Measurements from ENCODE around the gene MTNR1A. TPM values are rescaled to one million over a fixed set of nuclear protein-coding genes. Genes with fewer than 3 reads are reported as not detected.

MTNR1A gene
- total and polyA plus RNA-seq, 9 of the 15 experiments (the other 6 are each of a cell fraction or from before 2014, with no cell fraction given): 0.09 to 0.12 (median 0.10) TPM; not detected in 5

DNA sequence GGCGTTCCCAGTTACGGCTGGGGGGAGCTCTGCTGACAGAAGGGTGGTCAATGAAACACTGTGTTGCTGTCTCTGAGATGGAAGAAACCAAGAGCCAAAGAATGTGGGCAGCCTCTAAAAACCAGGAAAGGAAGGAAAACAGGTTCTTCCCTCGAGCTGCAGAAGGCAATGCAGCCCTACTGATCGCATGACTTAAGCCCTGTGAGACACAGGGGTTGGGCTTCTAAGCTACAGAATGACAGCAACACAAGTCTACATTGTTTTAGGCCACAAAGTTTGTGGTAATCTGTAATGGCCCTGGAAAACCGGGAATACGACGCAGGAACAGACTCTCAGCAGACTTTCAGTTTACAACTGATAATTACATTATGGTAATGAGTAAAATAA is 38.2 kb upstream of the MTNR1A start (continued):
- TF ChIP-seq, protein P1, sequence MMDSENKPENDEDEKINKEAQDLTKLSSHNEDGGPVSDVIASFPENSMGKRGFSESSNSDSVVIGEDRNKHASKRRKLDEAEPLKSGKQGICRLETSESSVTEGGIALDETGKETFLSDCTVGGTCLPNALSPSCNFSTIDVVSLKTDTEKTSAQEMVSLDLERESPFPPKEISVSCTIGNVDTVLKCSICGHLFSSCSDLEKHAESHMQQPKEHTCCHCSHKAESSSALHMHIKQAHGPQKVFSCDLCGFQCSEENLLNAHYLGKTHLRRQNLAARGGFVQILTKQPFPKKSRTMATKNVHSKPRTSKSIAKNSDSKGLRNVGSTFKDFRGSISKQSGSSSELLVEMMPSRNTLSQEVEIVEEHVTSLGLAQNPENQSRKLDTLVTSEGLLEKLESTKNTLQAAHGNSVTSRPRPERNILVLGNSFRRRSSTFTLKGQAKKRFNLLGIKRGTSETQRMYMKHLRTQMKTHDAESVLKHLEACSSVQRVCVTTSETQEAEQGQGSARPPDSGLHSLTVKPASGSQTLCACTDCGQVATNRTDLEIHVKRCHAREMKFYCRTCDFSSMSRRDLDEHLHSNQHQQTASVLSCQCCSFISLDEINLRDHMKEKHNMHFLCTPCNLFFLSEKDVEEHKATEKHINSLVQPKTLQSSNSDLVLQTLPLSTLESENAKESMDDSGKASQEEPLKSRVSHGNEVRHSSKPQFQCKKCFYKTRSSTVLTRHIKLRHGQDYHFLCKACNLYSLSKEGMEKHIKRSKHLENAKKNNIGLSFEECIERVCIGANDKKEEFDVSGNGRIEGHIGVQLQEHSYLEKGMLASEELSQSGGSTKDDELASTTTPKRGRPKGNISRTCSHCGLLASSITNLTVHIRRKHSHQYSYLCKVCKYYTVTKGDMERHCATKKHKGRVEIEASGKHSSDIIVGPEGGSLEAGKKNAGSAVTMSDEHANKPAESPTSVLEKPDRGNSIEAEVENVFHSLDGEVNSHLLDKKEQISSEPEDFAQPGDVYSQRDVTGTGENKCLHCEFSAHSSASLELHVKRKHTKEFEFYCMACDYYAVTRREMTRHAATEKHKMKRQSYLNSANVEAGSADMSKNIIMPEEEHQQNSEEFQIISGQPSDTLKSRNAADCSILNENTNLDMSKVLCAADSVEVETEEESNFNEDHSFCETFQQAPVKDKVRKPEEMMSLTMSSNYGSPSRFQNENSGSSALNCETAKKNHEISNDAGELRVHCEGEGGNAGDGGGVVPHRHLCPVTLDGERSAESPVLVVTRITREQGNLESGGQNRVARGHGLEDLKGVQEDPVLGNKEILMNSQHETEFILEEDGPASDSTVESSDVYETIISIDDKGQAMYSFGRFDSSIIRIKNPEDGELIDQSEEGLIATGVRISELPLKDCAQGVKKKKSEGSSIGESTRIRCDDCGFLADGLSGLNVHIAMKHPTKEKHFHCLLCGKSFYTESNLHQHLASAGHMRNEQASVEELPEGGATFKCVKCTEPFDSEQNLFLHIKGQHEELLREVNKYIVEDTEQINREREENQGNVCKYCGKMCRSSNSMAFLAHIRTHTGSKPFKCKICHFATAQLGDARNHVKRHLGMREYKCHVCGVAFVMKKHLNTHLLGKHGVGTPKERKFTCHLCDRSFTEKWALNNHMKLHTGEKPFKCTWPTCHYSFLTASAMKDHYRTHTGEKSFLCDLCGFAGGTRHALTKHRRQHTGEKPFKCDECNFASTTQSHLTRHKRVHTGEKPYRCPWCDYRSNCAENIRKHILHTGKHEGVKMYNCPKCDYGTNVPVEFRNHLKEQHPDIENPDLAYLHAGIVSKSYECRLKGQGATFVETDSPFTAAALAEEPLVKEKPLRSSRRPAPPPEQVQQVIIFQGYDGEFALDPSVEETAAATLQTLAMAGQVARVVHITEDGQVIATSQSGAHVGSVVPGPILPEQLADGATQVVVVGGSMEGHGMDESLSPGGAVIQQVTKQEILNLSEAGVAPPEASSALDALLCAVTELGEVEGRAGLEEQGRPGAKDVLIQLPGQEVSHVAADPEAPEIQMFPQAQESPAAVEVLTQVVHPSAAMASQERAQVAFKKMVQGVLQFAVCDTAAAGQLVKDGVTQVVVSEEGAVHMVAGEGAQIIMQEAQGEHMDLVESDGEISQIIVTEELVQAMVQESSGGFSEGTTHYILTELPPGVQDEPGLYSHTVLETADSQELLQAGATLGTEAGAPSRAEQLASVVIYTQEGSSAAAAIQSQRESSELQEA (IDR thresholded peaks at IDR 0.05; ENCODE audit: low read depth): no peak
- TF ChIP-seq PHB (CRISPR knock-in tag; IDR thresholded peaks at IDR 0.05) (no peak), MEF2D (tag; conservative IDR thresholded peaks at IDR 0.05; ENCODE audit: low read depth) (no peak), HEY1 (CRISPR knock-in tag; IDR thresholded peaks at IDR 0.05; ENCODE audit: borderline replicate concordance) (no peak), FOXJ2 (tag; IDR thresholded peaks at IDR 0.05) (no peak), ASH1L (IDR thresholded peaks at IDR 0.05; ENCODE audit: borderline replicate concordance, low read depth, partially characterized antibody) (no peak), ZNF444 (CRISPR knock-in tag; IDR thresholded peaks at IDR 0.05) (no peak)
- TF ChIP-seq, protein P2, sequence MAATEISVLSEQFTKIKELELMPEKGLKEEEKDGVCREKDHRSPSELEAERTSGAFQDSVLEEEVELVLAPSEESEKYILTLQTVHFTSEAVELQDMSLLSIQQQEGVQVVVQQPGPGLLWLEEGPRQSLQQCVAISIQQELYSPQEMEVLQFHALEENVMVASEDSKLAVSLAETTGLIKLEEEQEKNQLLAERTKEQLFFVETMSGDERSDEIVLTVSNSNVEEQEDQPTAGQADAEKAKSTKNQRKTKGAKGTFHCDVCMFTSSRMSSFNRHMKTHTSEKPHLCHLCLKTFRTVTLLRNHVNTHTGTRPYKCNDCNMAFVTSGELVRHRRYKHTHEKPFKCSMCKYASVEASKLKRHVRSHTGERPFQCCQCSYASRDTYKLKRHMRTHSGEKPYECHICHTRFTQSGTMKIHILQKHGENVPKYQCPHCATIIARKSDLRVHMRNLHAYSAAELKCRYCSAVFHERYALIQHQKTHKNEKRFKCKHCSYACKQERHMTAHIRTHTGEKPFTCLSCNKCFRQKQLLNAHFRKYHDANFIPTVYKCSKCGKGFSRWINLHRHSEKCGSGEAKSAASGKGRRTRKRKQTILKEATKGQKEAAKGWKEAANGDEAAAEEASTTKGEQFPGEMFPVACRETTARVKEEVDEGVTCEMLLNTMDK (IDR thresholded peaks at IDR 0.05; ENCODE audit: borderline replicate concordance, insufficient read depth, low read depth, low read length, poor library complexity, severe bottlenecking): no peak
- TF ChIP-seq, protein P3, sequence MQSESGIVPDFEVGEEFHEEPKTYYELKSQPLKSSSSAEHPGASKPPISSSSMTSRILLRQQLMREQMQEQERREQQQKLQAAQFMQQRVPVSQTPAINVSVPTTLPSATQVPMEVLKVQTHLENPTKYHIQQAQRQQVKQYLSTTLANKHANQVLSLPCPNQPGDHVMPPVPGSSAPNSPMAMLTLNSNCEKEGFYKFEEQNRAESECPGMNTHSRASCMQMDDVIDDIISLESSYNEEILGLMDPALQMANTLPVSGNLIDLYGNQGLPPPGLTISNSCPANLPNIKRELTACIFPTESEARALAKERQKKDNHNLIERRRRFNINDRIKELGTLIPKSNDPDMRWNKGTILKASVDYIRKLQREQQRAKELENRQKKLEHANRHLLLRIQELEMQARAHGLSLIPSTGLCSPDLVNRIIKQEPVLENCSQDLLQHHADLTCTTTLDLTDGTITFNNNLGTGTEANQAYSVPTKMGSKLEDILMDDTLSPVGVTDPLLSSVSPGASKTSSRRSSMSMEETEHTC (IDR thresholded peaks at IDR 0.05): no peak
- TF ChIP-seq, protein P4, sequence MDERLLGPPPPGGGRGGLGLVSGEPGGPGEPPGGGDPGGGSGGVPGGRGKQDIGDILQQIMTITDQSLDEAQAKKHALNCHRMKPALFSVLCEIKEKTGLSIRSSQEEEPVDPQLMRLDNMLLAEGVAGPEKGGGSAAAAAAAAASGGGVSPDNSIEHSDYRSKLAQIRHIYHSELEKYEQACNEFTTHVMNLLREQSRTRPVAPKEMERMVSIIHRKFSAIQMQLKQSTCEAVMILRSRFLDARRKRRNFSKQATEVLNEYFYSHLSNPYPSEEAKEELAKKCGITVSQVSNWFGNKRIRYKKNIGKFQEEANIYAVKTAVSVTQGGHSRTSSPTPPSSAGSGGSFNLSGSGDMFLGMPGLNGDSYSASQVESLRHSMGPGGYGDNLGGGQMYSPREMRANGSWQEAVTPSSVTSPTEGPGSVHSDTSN (CRISPR knock-in tag; IDR thresholded peaks at IDR 0.05; ENCODE audit: low read depth): no peak
- TF ChIP-seq, protein P4 (tag; conservative IDR thresholded peaks at IDR 0.05; ENCODE audit: low read depth): no peak
